Neuronal stem cell (in vitro differentiated cells): ENCODE measurements around the gene CSNK1D.

Experiments used
- DNase-seq: peaks from one replicate; pipeline ENCODE4 v3.0.0-alpha.2; 2013; ENCODE audit warnings: low spot score
- H2AFZ ChIP-seq: one replicate; pipeline ENCODE4 v1.6.1; 2013; ENCODE audit warnings: mild to moderate bottlenecking, low read length, inconsistent platforms
- H2AK5ac ChIP-seq: 2 replicates; pipeline ENCODE4 v1.6.1; 2013; ENCODE audit warnings: low read depth, mild to moderate bottlenecking, inconsistent platforms, low read length, moderate library complexity, mixed read lengths
- H2BK120ac ChIP-seq: 2 replicates; pipeline ENCODE4 v1.6.1; 2013; ENCODE audit warnings: low read depth, mild to moderate bottlenecking, inconsistent platforms, low read length, moderate library complexity, mixed read lengths
- H2BK12ac ChIP-seq: one replicate; pipeline ENCODE4 v1.6.1; 2013; ENCODE audit warnings: low read length, inconsistent platforms
- H2BK15ac ChIP-seq: 2 replicates; pipeline ENCODE4 v1.6.1; 2013; ENCODE audit warnings: mild to moderate bottlenecking, low read length, inconsistent platforms, mixed read lengths
- H2BK5ac ChIP-seq: one replicate; pipeline ENCODE4 v1.6.1; 2013; ENCODE audit warnings: inconsistent platforms, mild to moderate bottlenecking, low read length, moderate library complexity
- H3K14ac ChIP-seq: one replicate; pipeline ENCODE4 v1.6.1; 2013; ENCODE audit warnings: low read length, inconsistent platforms
- H3K18ac ChIP-seq: 2 replicates; pipeline ENCODE4 v1.6.1; 2013; ENCODE audit warnings: low read length, inconsistent platforms
- H3K23ac ChIP-seq: 2 replicates; pipeline ENCODE4 v1.6.1; 2013; ENCODE audit warnings: low read depth, mild to moderate bottlenecking, mixed read lengths, low read length, inconsistent platforms; ENCODE audit not compliant: poor library complexity
- H3K27ac ChIP-seq: replicated peaks from 3 replicates; pipeline ENCODE4 v1.5.1; 2013; ENCODE audit warnings: low read length, inconsistent platforms
- H3K27me3 ChIP-seq, 3 experiments: 2 replicates each; pipeline ENCODE4 v1.6.1; 2013; ENCODE audit warnings: low read length in 3 of 3, mild to moderate bottlenecking in 2 of 3, inconsistent platforms in 1 of 3, low read depth in 1 of 3, mixed read lengths in 1 of 3, moderate library complexity in 1 of 3; ENCODE audit not compliant: control insufficient read depth in 3 of 3, insufficient read depth in 3 of 3
- H3K36me3 ChIP-seq, 2 donors: replicated peaks in 1 of 2; 2 replicates each; pipeline ENCODE4 v1.6.1; 2013; ENCODE audit warnings: low read length in 2 of 2; ENCODE audit not compliant: control insufficient read depth in 2 of 2, insufficient read depth in 2 of 2
- H3K4ac ChIP-seq: 2 replicates; pipeline ENCODE4 v1.6.1; 2013; ENCODE audit warnings: inconsistent platforms, mild to moderate bottlenecking, low read length, moderate library complexity
- H3K4me1 ChIP-seq, 2 donors: 1 replicate in 1 of 2; 2 replicates in 1 of 2; pipeline ENCODE4 v1.6.1; 2013; ENCODE audit warnings: low read length in 2 of 2, low read depth in 1 of 2; ENCODE audit not compliant: control insufficient read depth in 2 of 2, insufficient read depth in 1 of 2
- H3K4me2 ChIP-seq: one replicate; pipeline ENCODE4 v1.6.1; 2013; ENCODE audit warnings: mild to moderate bottlenecking, low read length, inconsistent platforms; ENCODE audit not compliant: insufficient read depth, poor library complexity, severe bottlenecking
- H3K4me3 ChIP-seq, 2 donors: 2 replicates each; pipeline ENCODE4 v1.5.1; 2013; ENCODE audit warnings: low read length in 2 of 2, mild to moderate bottlenecking in 2 of 2, inconsistent platforms in 1 of 2, moderate library complexity in 1 of 2
- H3K79me1 ChIP-seq: one replicate; pipeline ENCODE4 v1.6.1; 2013; ENCODE audit warnings: low read depth, mild to moderate bottlenecking, inconsistent platforms, low read length, moderate library complexity
- H3K9ac ChIP-seq: one replicate; pipeline ENCODE4 v1.6.1; 2013; ENCODE audit warnings: mild to moderate bottlenecking, low read depth, low read length, inconsistent platforms; ENCODE audit not compliant: poor library complexity
- H3K9me3 ChIP-seq, 2 donors: replicated peaks in 1 of 2; 2 replicates each; pipeline versions ENCODE3 to v1.6.1; 2013; ENCODE audit warnings: low read length in 2 of 2, mild to moderate bottlenecking in 2 of 2, inconsistent platforms in 1 of 2, low read depth in 1 of 2, mixed read lengths in 1 of 2, moderate library complexity in 1 of 2; ENCODE audit not compliant: control insufficient read depth in 2 of 2, insufficient read depth in 1 of 2
- H4K8ac ChIP-seq: one replicate; pipeline ENCODE4 v1.6.1; 2013; ENCODE audit warnings: low read depth, mild to moderate bottlenecking, inconsistent platforms, low read length, moderate library complexity
- H4K91ac ChIP-seq: one replicate; pipeline ENCODE4 v1.6.1; 2013; ENCODE audit warnings: low read length, low read depth, mild to moderate bottlenecking, inconsistent platforms; ENCODE audit not compliant: poor library complexity
- WGBS, 2 donors: extraction: QIAGEN DNeasy Blood & Tissue Kit; methylation state at CpG; one replicate each; pipeline ENCODE4 v1.1.7; 2013; ENCODE audit warnings: missing lambda C conversion rate in 2 of 2, mixed read lengths in 1 of 2; ENCODE audit not compliant: insufficient read length in 2 of 2, insufficient replicate concordance in 1 of 2; ENCODE audit errors: extremely low coverage in 2 of 2; 5-methylcytosine and 5-hydroxymethylcytosine counted together

The CSNK1D gene

GRCh38 chr17:82318772-82319606 lies 45.5 kb upstream of the CSNK1D start:
- Histone ChIP-seq H4K91ac (peak overlapping the region; percentile 53), H3K79me1 (peaks cover 3% of the 10 kb centered on the region), H3K9me3 (peaks cover 7 to 10% of the 10 kb centered on the region in 2 donors), H3K4me1 (peaks cover 12 to 21% of the 10 kb centered on the region in 2 donors), H3K4me3 (peak overlapping the region in 1 of 2 donors; percentile 33), H2AK5ac (peak overlapping the region; percentile 39), H3K18ac (peak overlapping the region; percentile 57), H3K4ac (no peak overlapping the region), H2AFZ (no peak overlapping the region), H2BK120ac (no peak overlapping the region), H3K23ac (peak overlapping the region; percentile 80), H4K8ac (peak overlapping the region; percentile 65), H2BK12ac (peak overlapping the region; percentile 94), H3K36me3 (no peaks in the 10 kb centered on the region), H2BK5ac (no peak overlapping the region), H3K27me3 (peaks cover 0 to 39% (median 5%) of the 10 kb centered on the region in 3 experiments), H3K4me2 (peak overlapping the region; percentile 25), H3K27ac (peak overlapping the region; percentile 35), H2BK15ac (peak overlapping the region; percentile 71), H3K14ac (peak overlapping the region; percentile 98), H3K9ac (peak overlapping the region; percentile 53)
- no CpG with 5 or more reads among the region's 76 CpGs for WGBS, 2 donors
- no peak for DNase-seq

- Histone ChIP-seq H3K4me3 (peak overlapping the region in 1 of 2 donors; percentile 33), H2BK12ac (peak overlapping the region; percentile 14), H2BK15ac (peak overlapping the region; percentile 67), H3K36me3 (no peaks in the 10 kb centered on the region), H2AFZ (no peak overlapping the region), H2BK5ac (peak overlapping the region; percentile 90), H3K4me2 (no peak overlapping the region), H3K79me1 (peaks cover 3% of the 10 kb centered on the region), H3K4ac (no peak overlapping the region), H3K9ac (no peak overlapping the region), H3K27ac (no peak overlapping the region), H4K91ac (no peak overlapping the region), H4K8ac (no peak overlapping the region), H3K18ac (peak overlapping the region; percentile 48), H3K23ac (no peak overlapping the region), H3K9me3 (peaks cover 7 to 10% of the 10 kb centered on the region in 2 donors), H3K4me1 (peaks cover 11 to 21% of the 10 kb centered on the region in 2 donors), H3K27me3 (peaks cover 0 to 40% (median 5%) of the 10 kb centered on the region in 3 experiments), H3K14ac (no peak overlapping the region), H2BK120ac (peak overlapping the region; percentile 28), H2AK5ac (peak overlapping the region; percentile 81)
- no CpG with 5 or more reads among the region's 20 CpGs for WGBS, 2 donors
- DNase-seq: no peak
These were observed 44.6 kb upstream of the CSNK1D start for GRCh38 chr17:82318169-82318498.

- no CpG with 5 or more reads among the region's 26 CpGs for WGBS, 2 donors
- peak within 1 kb of the TSS; percentile 72 for H2BK120ac ChIP-seq
- peak within 1 kb of the TSS; percentile 95 for H3K4ac ChIP-seq
- H3K4me3 ChIP-seq: peak within 1 kb of the TSS in 1 of 2 donors; percentile 33
- H3K27ac ChIP-seq: peak within 1 kb of the TSS; percentile 10
- no peak within 1 kb of the TSS for H4K8ac ChIP-seq
- peak within 1 kb of the TSS; percentile 70 for H3K9ac ChIP-seq
- peaks cover 0 to 36% (median 5%) of the 10 kb centered on the region in 3 experiments for H3K27me3 ChIP-seq
- H2BK12ac ChIP-seq: peak within 1 kb of the TSS; percentile 22
- peak within 1 kb of the TSS; percentile 73 for H3K23ac ChIP-seq
- peak within 1 kb of the TSS; percentile 21 for H3K14ac ChIP-seq
- peak within 1 kb of the TSS; percentile 80 for H3K18ac ChIP-seq
- H3K9me3 ChIP-seq: peaks cover 7 to 10% of the 10 kb centered on the region in 2 donors
- H4K91ac ChIP-seq: no peak within 1 kb of the TSS
- H3K4me2 ChIP-seq: peak within 1 kb of the TSS; percentile 25
- H3K36me3 ChIP-seq: no peaks in the 10 kb centered on the region
- H2BK5ac ChIP-seq: peak within 1 kb of the TSS; percentile 90
- H3K79me1 ChIP-seq: peaks cover 3% of the 10 kb centered on the region
- H2AK5ac ChIP-seq: peak within 1 kb of the TSS; percentile 96
- peak within 1 kb of the TSS; percentile 59 for H2AFZ ChIP-seq
- H3K4me1 ChIP-seq: peaks cover 11 to 21% of the 10 kb centered on the region in 2 donors
- DNase-seq: no peak
- peak within 1 kb of the TSS; percentile 81 for H2BK15ac ChIP-seq
These were observed 44.1 kb upstream of the CSNK1D start, which contains the start of gene CD7 for GRCh38 chr17:82317394-82318168. Gene CD7 (minus strand): TSS chr17:82317608. CDS start chr17:82317495, 113 bp downstream.
